Measurements from ENCODE around the gene C16orf96.

DNA sequence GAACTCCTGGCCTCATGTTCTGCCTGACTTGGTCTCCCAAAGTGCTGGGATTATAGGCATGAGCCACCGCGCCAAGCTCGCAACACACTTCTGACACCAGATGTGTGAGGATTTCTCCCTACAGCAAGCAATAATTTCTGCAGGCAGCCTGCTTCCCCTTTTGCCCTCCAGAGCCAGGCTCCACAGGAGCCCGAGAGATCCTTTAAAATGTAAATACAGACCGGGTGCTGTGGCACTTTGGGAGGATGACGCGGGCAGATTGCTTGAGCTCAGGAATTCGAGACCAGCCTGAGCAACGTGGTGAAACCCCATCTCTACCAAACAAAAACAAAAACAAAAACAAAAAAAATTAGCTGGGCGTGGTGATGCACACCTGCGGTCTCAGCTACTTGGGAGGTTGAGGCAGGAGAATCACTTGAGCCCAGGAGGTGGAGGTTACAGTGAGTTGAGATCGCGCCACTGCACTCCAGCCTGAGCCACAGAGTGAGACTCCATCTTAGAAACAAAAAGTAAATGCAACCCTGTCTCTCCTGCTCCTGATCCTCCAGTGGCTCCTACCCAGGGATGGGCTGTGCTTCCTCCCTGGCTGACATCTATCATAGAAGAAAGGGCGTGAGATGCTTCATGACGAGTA is 14.7 kb downstream of the C16orf96 start:
- no peak for TF ChIP-seq CTCF (IDR thresholded peaks at IDR 0.05; ENCODE audit: low read length)
- TF ChIP-seq EZH2phosphoT487 (IDR thresholded peaks at IDR 0.05; ENCODE audit: low read length) = no peak

Measured in MM.1S (cell line).